SK-N-SH (cell line): ENCODE data around the gene PPAN. TPM values are rescaled to one million over a fixed set of nuclear protein-coding genes. Genes with fewer than 3 reads are reported as not detected.

Experiments
- CTCF ChIA-PET: fragments of 300-600, 350-600 bp; formaldehyde crosslinking; extraction: SDS; loops from one replicate; lab custom pipeline; 2021; lab: Yijun Ruan, JAX
- POLR2A ChIA-PET: fragments of 350-600 bp; sonication (Branson Sonifier 250); formaldehyde crosslinking; extraction: SDS; loops from one replicate; lab custom pipeline; 2020; ENCODE audit warnings: antibody characterized with exemption, inconsistent platforms; lab: Yijun Ruan, JAX
- DNase-seq: peaks from one replicate; pipeline ENCODE4 v3.0.0; 2012
- H2AFZ ChIP-seq: fragments of 200-600 bp; sonication (generic); 2 replicates; pipeline ENCODE4 v1.8.1; 2016; ENCODE audit warnings: antibody characterized with exemption, mild to moderate bottlenecking, low read depth
- H3F3A ChIP-seq: fragments of 200-600 bp; sonication (generic); replicated peaks from 2 replicates; pipeline ENCODE3; 2016; ENCODE audit warnings: antibody characterized with exemption, mild to moderate bottlenecking; ENCODE audit not compliant: insufficient read depth
- H3K27ac ChIP-seq, 2 experiments: fragments of 200-500 bp in 1 of 2; fragments of 200-600 bp in 1 of 2; sonication (Bioruptor generic) in 1 of 2; sonication (generic), shearing (Covaris generic) in 1 of 2; 2 replicates each; pipeline versions ENCODE4 v1.5.1 to v1.6.1; 2014 to 2016; ENCODE audit warnings: low read depth in 2 of 2, inconsistent platforms in 1 of 2, low read length in 1 of 2, mild to moderate bottlenecking in 1 of 2, mixed read lengths in 1 of 2
- H3K27me3 ChIP-seq: fragments of 200-600 bp; sonication (generic), shearing (Covaris generic); 2 replicates; pipeline ENCODE4 v1.6.1; 2016; ENCODE audit warnings: mixed run types; ENCODE audit not compliant: insufficient read depth
- H3K36me3 ChIP-seq, 2 experiments: fragments of 200-500 bp in 1 of 2; fragments of 200-600 bp in 1 of 2; sonication (Bioruptor generic) in 1 of 2; sonication (generic) in 1 of 2; replicated peaks in 1 of 2; 2 replicates each; pipeline versions ENCODE3 to v1.5.1; 2014 to 2016; ENCODE audit warnings: low read length in 1 of 2, mild to moderate bottlenecking in 1 of 2; ENCODE audit not compliant: insufficient read depth in 2 of 2, control insufficient read depth in 1 of 2
- H3K4me1 ChIP-seq, 2 experiments: fragments of 200-500 bp in 1 of 2; fragments of 200-600 bp in 1 of 2; sonication (Bioruptor generic) in 1 of 2; sonication (generic), shearing (Covaris generic) in 1 of 2; 2 replicates each; pipeline versions ENCODE4 v1.5.1 to v1.6.1; 2014 to 2016; ENCODE audit warnings: low read depth in 1 of 2, low read length in 1 of 2, mixed run types in 1 of 2; ENCODE audit not compliant: insufficient read depth in 2 of 2, control insufficient read depth in 1 of 2
- H3K4me2 ChIP-seq: fragments of 200-600 bp; sonication (generic), shearing (Covaris generic); 2 replicates; pipeline ENCODE4 v1.6.1; 2017; ENCODE audit warnings: mixed run types
- H3K4me3 ChIP-seq, 2 experiments: fragments of 200-500 bp in 1 of 2; fragments of 200-600 bp in 1 of 2; sonication (Bioruptor generic) in 1 of 2; sonication (generic), shearing (Covaris generic) in 1 of 2; 2 replicates each; pipeline versions ENCODE4 v1.5.1 to v1.8.1; 2014 to 2016; ENCODE audit warnings: low read depth in 2 of 2, inconsistent platforms in 1 of 2, low read length in 1 of 2, mild to moderate bottlenecking in 1 of 2, mixed read lengths in 1 of 2, moderate library complexity in 1 of 2
- H3K79me2 ChIP-seq: fragments of 200-600 bp; sonication (generic); 2 replicates; pipeline ENCODE4 v1.8.1; 2017; ENCODE audit warnings: mild to moderate bottlenecking; ENCODE audit not compliant: insufficient read depth
- H3K9ac ChIP-seq: fragments of 200-600 bp; sonication (generic); 2 replicates; pipeline ENCODE4 v1.6.1; 2017; ENCODE audit warnings: mixed run types
- H3K9me2 ChIP-seq: fragments of 200-600 bp; sonication (generic); 2 replicates; pipeline ENCODE4 v1.6.1; 2017; ENCODE audit warnings: mixed run types
- H3K9me3 ChIP-seq: fragments of 200-600 bp; sonication (generic); 2 replicates; pipeline ENCODE4 v1.6.1; 2017; ENCODE audit warnings: mixed run types, mild to moderate bottlenecking, moderate library complexity
- H4K20me1 ChIP-seq: fragments of 200-600 bp; sonication (generic); 2 replicates; pipeline ENCODE4 v1.6.1; 2017; ENCODE audit warnings: mild to moderate bottlenecking, mixed run types; ENCODE audit not compliant: insufficient read depth
- CHD2 ChIP-seq: fragments of 150-350 bp; IDR thresholded peaks from 2 replicates; pipeline ENCODE4 v1.6.1; 2018; ENCODE audit warnings: low read length; ENCODE audit not compliant: partially characterized antibody
- FOXJ3 ChIP-seq: sonication (generic); formaldehyde crosslinking; IDR thresholded peaks from 2 replicates; pipeline ENCODE4 v1.5.1; 2020; ENCODE audit warnings: mild to moderate bottlenecking, missing genetic modification reagents
- GABPA ChIP-seq: IDR thresholded peaks from 2 replicates; pipeline ENCODE4 v1.4.0; 2012; ENCODE audit warnings: low read depth, mild to moderate bottlenecking
- JUND ChIP-seq: IDR thresholded peaks from 2 replicates; pipeline ENCODE4 v1.4.0; 2012
- NRF1 ChIP-seq: IDR thresholded peaks from 2 replicates; pipeline ENCODE4 v1.6.1; 2012; ENCODE audit warnings: low read depth, mild to moderate bottlenecking, low read length
- POLR2AphosphoS5 ChIP-seq: IDR thresholded peaks from 2 replicates; pipeline ENCODE4 v1.6.1; 2012; ENCODE audit warnings: low read depth, low read length
- RAD21 ChIP-seq: IDR thresholded peaks from 2 replicates; pipeline ENCODE4 v1.6.1; 2012; ENCODE audit warnings: mild to moderate bottlenecking, low read length
- RFX5 ChIP-seq: IDR thresholded peaks from 2 replicates; pipeline ENCODE4 v1.6.1; 2012; ENCODE audit warnings: mild to moderate bottlenecking, improper control_type of control experiment, low read length
- RXRA ChIP-seq: IDR thresholded peaks from 2 replicates; pipeline ENCODE4 v1.4.0; 2012; ENCODE audit warnings: low read depth, mild to moderate bottlenecking, borderline replicate concordance
- SMC3 ChIP-seq: IDR thresholded peaks from 2 replicates; pipeline ENCODE4 v1.6.1; 2012; ENCODE audit warnings: low read depth, low read length, improper control_type of control experiment
- YY1 ChIP-seq: IDR thresholded peaks from 2 replicates; pipeline ENCODE4 v1.4.0; 2012; ENCODE audit warnings: low read depth, mild to moderate bottlenecking
- WGBS: methylation state at CpG from one replicate; pipeline ENCODE4 v1.1.6; 2017; ENCODE audit warnings: low lambda C conversion rate; 5-methylcytosine and 5-hydroxymethylcytosine counted together
- polyA plus RNA-seq, 3 experiments: library from polyadenylated mRNA; depleted of rRNA; stranded (reverse); fragments of >200 nt; gene quantifications; 2 replicates each; pipeline ENCODE4 v1.2.3, GENCODE V29; 2012
- TF ChIP-seq, protein P1 (sequence below): IDR thresholded peaks from 2 replicates; pipeline ENCODE4; 2012
- TF ChIP-seq, protein P2 (sequence below): fragments of 150-350 bp; IDR thresholded peaks from 2 replicates; pipeline ENCODE4 v1.6.1; 2016; ENCODE audit warnings: mild to moderate bottlenecking, low read depth, low read length
- TF ChIP-seq, protein P3 (sequence below): fragments of 200-600 bp; sonication (generic); IDR thresholded peaks from 2 replicates; pipeline ENCODE4 v1.6.1; 2017; ENCODE audit warnings: antibody characterized with exemption, mild to moderate bottlenecking, moderate library complexity
- TF ChIP-seq, protein P4 (sequence below): IDR thresholded peaks from 2 replicates; pipeline ENCODE4 v1.6.1; 2012; ENCODE audit warnings: mild to moderate bottlenecking, low read depth, low read length, moderate library complexity
- TF ChIP-seq, protein P5 (sequence below): fragments of 150-350 bp; IDR thresholded peaks from 2 replicates; pipeline ENCODE4 v1.6.1; 2017; ENCODE audit warnings: antibody characterized with exemption, low read length, low read depth, borderline replicate concordance

PPAN gene
- polyA plus RNA-seq, 1 of the 3 experiments (the other 2 are of a cell fraction), result 75.6 TPM

DNA sequence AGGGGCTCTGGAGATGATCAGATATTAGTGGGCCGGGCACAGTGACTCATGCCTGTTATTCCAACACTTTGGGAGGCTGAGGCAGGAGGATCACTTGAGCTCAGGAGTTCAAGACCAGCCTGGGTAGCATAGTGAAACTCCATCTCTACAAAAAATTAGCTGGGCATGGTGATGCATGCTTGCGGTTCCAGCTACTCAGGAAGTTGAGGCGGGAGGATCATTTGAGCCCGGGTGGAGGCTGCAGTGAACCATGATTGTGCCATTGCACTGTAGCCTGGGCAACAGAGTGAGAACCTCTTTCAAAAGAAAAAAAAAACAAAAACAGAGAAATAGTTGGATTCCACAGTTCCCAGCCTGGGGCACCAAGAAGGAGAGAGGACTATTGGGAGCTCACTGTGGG, 38.0 kb upstream of the PPAN start:
- CTCF ChIA-PET, result interaction anchor here (1.1 to 2.2 kb wide), 2 partner anchors 41 to 138 kb away, joined by 3 to 9 read pairs; no protein-coding TSS in a partner anchor
- Histone ChIP-seq H3K79me2 (no peaks in the 10 kb centered on the region), H3K4me1 (no peaks in the 10 kb centered on the region), H3K27ac (no peak overlapping the region), H4K20me1 (no peaks in the 10 kb centered on the region), H3K36me3 (no peaks in the 10 kb centered on the region), H3K9me3 (no peaks in the 10 kb centered on the region), H3K27me3 (peaks cover 27% of the 10 kb centered on the region), H3F3A (peaks cover 5% of the 10 kb centered on the region), H3K4me2 (no peak overlapping the region), H3K9me2 (no peaks in the 10 kb centered on the region), H2AFZ (no peak overlapping the region), H3K9ac (no peak overlapping the region), H3K4me3 (no peak overlapping the region)
- no peak for DNase-seq
- POLR2A ChIA-PET, result no interaction called here
- TF ChIP-seq NRF1, result no peak
- TF ChIP-seq, protein P1, sequence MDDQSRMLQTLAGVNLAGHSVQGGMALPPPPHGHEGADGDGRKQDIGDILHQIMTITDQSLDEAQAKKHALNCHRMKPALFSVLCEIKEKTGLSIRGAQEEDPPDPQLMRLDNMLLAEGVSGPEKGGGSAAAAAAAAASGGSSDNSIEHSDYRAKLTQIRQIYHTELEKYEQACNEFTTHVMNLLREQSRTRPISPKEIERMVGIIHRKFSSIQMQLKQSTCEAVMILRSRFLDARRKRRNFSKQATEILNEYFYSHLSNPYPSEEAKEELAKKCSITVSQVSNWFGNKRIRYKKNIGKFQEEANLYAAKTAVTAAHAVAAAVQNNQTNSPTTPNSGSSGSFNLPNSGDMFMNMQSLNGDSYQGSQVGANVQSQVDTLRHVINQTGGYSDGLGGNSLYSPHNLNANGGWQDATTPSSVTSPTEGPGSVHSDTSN, result no peak
- TF ChIP-seq RFX5, result no peak
- TF ChIP-seq RAD21, result no peak
- TF ChIP-seq YY1, result no peak
- TF ChIP-seq FOXJ3 (CRISPR knock-in tag), result no peak
- TF ChIP-seq, protein P2, sequence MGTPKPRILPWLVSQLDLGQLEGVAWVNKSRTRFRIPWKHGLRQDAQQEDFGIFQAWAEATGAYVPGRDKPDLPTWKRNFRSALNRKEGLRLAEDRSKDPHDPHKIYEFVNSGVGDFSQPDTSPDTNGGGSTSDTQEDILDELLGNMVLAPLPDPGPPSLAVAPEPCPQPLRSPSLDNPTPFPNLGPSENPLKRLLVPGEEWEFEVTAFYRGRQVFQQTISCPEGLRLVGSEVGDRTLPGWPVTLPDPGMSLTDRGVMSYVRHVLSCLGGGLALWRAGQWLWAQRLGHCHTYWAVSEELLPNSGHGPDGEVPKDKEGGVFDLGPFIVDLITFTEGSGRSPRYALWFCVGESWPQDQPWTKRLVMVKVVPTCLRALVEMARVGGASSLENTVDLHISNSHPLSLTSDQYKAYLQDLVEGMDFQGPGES, result no peak
- WGBS, result 2% methylated on average over 4 of the region's 4 CpGs

DNA sequence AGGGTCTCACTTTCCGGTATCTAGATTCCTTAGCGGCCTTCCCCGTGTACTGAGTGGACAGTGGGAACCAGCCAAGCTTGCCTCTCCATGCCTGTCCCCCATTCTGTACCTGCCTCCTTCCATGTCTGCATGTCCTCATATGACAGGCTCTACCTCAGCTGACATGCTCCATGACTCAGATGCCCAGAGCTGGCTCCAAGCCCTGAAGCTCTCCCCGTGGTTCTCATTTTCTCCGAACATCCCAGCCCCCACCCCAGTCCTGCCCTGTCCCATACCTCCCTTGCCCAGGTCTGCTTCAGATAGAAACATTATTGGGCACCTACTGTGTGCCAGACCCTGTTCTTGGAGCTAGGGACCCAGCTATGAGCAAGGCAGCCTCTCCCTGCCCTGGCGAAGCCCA, 37.1 kb upstream of the PPAN start:
- CTCF ChIA-PET, result no interaction called here
- Histone ChIP-seq H4K20me1 (no peaks in the 10 kb centered on the region), H3F3A (peaks cover 1% of the 10 kb centered on the region), H2AFZ (no peak overlapping the region), H3K27ac (no peak overlapping the region), H3K9me2 (no peaks in the 10 kb centered on the region), H3K79me2 (no peaks in the 10 kb centered on the region), H3K4me3 (no peak overlapping the region), H3K9ac (no peak overlapping the region), H3K36me3 (no peaks in the 10 kb centered on the region), H3K4me2 (peak overlapping the region; percentile 8; the same call in 1 of the 2 replicates), H3K4me1 (no peaks in the 10 kb centered on the region), H3K9me3 (no peaks in the 10 kb centered on the region), H3K27me3 (peaks cover 27% of the 10 kb centered on the region)
- WGBS, result 18% methylated on average over 6 of the region's 6 CpGs
- POLR2A ChIA-PET, result no interaction called here
- TF ChIP-seq JUND (no peak), GABPA (no peak), RXRA (no peak), POLR2AphosphoS5 (no peak), NRF1 (no peak), CHD2 (no peak), SMC3 (no peak), YY1 (no peak)
- TF ChIP-seq, protein P3, sequence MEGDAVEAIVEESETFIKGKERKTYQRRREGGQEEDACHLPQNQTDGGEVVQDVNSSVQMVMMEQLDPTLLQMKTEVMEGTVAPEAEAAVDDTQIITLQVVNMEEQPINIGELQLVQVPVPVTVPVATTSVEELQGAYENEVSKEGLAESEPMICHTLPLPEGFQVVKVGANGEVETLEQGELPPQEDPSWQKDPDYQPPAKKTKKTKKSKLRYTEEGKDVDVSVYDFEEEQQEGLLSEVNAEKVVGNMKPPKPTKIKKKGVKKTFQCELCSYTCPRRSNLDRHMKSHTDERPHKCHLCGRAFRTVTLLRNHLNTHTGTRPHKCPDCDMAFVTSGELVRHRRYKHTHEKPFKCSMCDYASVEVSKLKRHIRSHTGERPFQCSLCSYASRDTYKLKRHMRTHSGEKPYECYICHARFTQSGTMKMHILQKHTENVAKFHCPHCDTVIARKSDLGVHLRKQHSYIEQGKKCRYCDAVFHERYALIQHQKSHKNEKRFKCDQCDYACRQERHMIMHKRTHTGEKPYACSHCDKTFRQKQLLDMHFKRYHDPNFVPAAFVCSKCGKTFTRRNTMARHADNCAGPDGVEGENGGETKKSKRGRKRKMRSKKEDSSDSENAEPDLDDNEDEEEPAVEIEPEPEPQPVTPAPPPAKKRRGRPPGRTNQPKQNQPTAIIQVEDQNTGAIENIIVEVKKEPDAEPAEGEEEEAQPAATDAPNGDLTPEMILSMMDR, result no peak
- TF ChIP-seq, protein P4, sequence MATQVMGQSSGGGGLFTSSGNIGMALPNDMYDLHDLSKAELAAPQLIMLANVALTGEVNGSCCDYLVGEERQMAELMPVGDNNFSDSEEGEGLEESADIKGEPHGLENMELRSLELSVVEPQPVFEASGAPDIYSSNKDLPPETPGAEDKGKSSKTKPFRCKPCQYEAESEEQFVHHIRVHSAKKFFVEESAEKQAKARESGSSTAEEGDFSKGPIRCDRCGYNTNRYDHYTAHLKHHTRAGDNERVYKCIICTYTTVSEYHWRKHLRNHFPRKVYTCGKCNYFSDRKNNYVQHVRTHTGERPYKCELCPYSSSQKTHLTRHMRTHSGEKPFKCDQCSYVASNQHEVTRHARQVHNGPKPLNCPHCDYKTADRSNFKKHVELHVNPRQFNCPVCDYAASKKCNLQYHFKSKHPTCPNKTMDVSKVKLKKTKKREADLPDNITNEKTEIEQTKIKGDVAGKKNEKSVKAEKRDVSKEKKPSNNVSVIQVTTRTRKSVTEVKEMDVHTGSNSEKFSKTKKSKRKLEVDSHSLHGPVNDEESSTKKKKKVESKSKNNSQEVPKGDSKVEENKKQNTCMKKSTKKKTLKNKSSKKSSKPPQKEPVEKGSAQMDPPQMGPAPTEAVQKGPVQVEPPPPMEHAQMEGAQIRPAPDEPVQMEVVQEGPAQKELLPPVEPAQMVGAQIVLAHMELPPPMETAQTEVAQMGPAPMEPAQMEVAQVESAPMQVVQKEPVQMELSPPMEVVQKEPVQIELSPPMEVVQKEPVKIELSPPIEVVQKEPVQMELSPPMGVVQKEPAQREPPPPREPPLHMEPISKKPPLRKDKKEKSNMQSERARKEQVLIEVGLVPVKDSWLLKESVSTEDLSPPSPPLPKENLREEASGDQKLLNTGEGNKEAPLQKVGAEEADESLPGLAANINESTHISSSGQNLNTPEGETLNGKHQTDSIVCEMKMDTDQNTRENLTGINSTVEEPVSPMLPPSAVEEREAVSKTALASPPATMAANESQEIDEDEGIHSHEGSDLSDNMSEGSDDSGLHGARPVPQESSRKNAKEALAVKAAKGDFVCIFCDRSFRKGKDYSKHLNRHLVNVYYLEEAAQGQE, result no peak
- TF ChIP-seq, protein P5, sequence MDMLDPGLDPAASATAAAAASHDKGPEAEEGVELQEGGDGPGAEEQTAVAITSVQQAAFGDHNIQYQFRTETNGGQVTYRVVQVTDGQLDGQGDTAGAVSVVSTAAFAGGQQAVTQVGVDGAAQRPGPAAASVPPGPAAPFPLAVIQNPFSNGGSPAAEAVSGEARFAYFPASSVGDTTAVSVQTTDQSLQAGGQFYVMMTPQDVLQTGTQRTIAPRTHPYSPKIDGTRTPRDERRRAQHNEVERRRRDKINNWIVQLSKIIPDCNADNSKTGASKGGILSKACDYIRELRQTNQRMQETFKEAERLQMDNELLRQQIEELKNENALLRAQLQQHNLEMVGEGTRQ, result no peak
- DNase-seq, result no peak
